H9 (cell line): Measurements from ENCODE around the gene DIO1. TPM values are rescaled to one million over a fixed set of nuclear protein-coding genes. Genes with fewer than 3 reads are reported as not detected.

Experiments used
- DNase-seq: peaks from one replicate; pipeline ENCODE4 v3.0.0-alpha.2; 2017
- H2AFZ ChIP-seq: one replicate; pipeline ENCODE4 v1.6.1; 2013; ENCODE audit warnings: mild to moderate bottlenecking, low read length, control low read depth, moderate library complexity
- H2AK5ac ChIP-seq: 2 replicates; pipeline ENCODE4 v1.6.1; 2013; ENCODE audit warnings: low read length, control low read depth, mixed read lengths; ENCODE audit not compliant: insufficient read length
- H2BK120ac ChIP-seq: one replicate; pipeline ENCODE4 v1.6.1; 2013; ENCODE audit warnings: low read depth, mild to moderate bottlenecking, low read length, control low read depth, inconsistent platforms; ENCODE audit not compliant: poor library complexity, severe bottlenecking
- H2BK12ac ChIP-seq: 2 replicates; pipeline ENCODE4 v1.6.1; 2013; ENCODE audit warnings: low read length, control low read depth, mixed read lengths, low read depth; ENCODE audit not compliant: insufficient read length
- H2BK15ac ChIP-seq: 2 replicates; pipeline ENCODE4 v1.6.1; 2013; ENCODE audit warnings: low read depth, low read length, control low read depth
- H2BK20ac ChIP-seq: one replicate; pipeline ENCODE4 v1.6.1; 2013; ENCODE audit warnings: low read depth, mild to moderate bottlenecking, low read length, control low read depth, inconsistent platforms; ENCODE audit not compliant: poor library complexity, severe bottlenecking
- H2BK5ac ChIP-seq: 2 replicates; pipeline ENCODE4 v1.6.1; 2013; ENCODE audit warnings: low read length, control low read depth, mixed read lengths; ENCODE audit not compliant: insufficient read length
- H3K14ac ChIP-seq: 2 replicates; pipeline ENCODE4 v1.6.1; 2013; ENCODE audit warnings: low read length, control low read depth; ENCODE audit not compliant: insufficient read depth
- H3K18ac ChIP-seq: 2 replicates; pipeline ENCODE4 v1.6.1; 2013; ENCODE audit warnings: low read depth, mild to moderate bottlenecking, mixed read lengths, low read length, control low read depth; ENCODE audit not compliant: insufficient read length
- H3K23ac ChIP-seq: 2 replicates; pipeline ENCODE4 v1.6.1; 2013; ENCODE audit warnings: low read length, control low read depth, mixed read lengths, low read depth; ENCODE audit not compliant: insufficient read length
- H3K23me2 ChIP-seq: 2 replicates; pipeline ENCODE4 v1.6.1; 2013; ENCODE audit warnings: low read depth, mild to moderate bottlenecking, mixed read lengths, low read length, control low read depth; ENCODE audit not compliant: insufficient read length, poor library complexity, severe bottlenecking
- H3K27ac ChIP-seq: 2 replicates; pipeline ENCODE4 v1.5.1; 2013; ENCODE audit warnings: low read length, control low read depth, mixed read lengths, low read depth; ENCODE audit not compliant: insufficient read length
- H3K27me3 ChIP-seq: 2 replicates; pipeline ENCODE4 v1.6.1; 2013; ENCODE audit warnings: low read length, control low read depth, inconsistent platforms; ENCODE audit not compliant: insufficient read depth
- H3K4ac ChIP-seq: 2 replicates; pipeline ENCODE4 v1.6.1; 2013; ENCODE audit warnings: low read depth, mild to moderate bottlenecking, control low read depth, inconsistent platforms, low read length, moderate library complexity
- H3K4me1 ChIP-seq: 2 replicates; pipeline ENCODE4 v1.6.1; 2013; ENCODE audit warnings: low read length, control low read depth, inconsistent platforms; ENCODE audit not compliant: insufficient read depth
- H3K4me2 ChIP-seq: 2 replicates; pipeline ENCODE4 v1.6.1; 2013; ENCODE audit warnings: low read length, control low read depth, mixed read lengths; ENCODE audit not compliant: insufficient read length, insufficient read depth
- H3K56ac ChIP-seq: 2 replicates; pipeline ENCODE4 v1.6.1; 2013; ENCODE audit warnings: low read depth, mild to moderate bottlenecking, mixed read lengths, low read length, control low read depth; ENCODE audit not compliant: insufficient read length
- H3K79me1 ChIP-seq: 2 replicates; pipeline ENCODE4 v1.6.1; 2013; ENCODE audit warnings: low read depth, mild to moderate bottlenecking, moderate library complexity, low read length, control low read depth, inconsistent platforms; ENCODE audit not compliant: insufficient read depth, poor library complexity, severe bottlenecking
- H3K79me2 ChIP-seq: 2 replicates; pipeline ENCODE4 v1.6.1; 2013; ENCODE audit warnings: low read length, control low read depth, inconsistent platforms; ENCODE audit not compliant: insufficient read depth
- H3K9ac ChIP-seq: 2 replicates; pipeline ENCODE4 v1.6.1; 2013; ENCODE audit warnings: low read length, control low read depth, mixed read lengths; ENCODE audit not compliant: insufficient read length; ENCODE audit errors: extremely low read depth
- H3K9me3 ChIP-seq: one replicate; pipeline ENCODE4 v1.6.1; 2013; ENCODE audit warnings: low read depth, low read length, inconsistent platforms; ENCODE audit not compliant: control insufficient read depth
- H3T11ph ChIP-seq: one replicate; pipeline ENCODE4 v1.6.1; 2013; ENCODE audit warnings: mild to moderate bottlenecking, low read length, control low read depth, inconsistent platforms
- H4K20me1 ChIP-seq: one replicate; pipeline ENCODE4 v1.6.1; 2013; ENCODE audit not compliant: control insufficient read depth, insufficient read length, insufficient read depth
- H4K5ac ChIP-seq: 2 replicates; pipeline ENCODE4 v1.6.1; 2013; ENCODE audit warnings: low read depth, mild to moderate bottlenecking, mixed read lengths, low read length, control low read depth; ENCODE audit not compliant: insufficient read length
- H4K8ac ChIP-seq: replicated peaks from 2 replicates; pipeline ENCODE4 v1.6.1; 2013; ENCODE audit warnings: low read length, control low read depth, mixed read lengths, low read depth; ENCODE audit not compliant: insufficient read length
- H4K91ac ChIP-seq: 2 replicates; pipeline ENCODE4 v1.6.1; 2013; ENCODE audit warnings: low read depth, mild to moderate bottlenecking, moderate library complexity, mixed read lengths, low read length, control low read depth; ENCODE audit not compliant: insufficient read length
- H3K27ac Mint-ChIP-seq, 3 experiments: 2 replicates in 2 of 3; 3 replicates in 1 of 3; pipeline ENCODE4 v1.8.0; 2020 to 2021; ENCODE audit warnings: mixed read lengths in 3 of 3, mild to moderate bottlenecking in 1 of 3, moderate library complexity in 1 of 3
- H3K27me3 Mint-ChIP-seq: 2 replicates; pipeline ENCODE4 v1.8.0; 2021; ENCODE audit warnings: low read depth, mild to moderate bottlenecking, moderate library complexity, mixed read lengths
- H3K36me3 Mint-ChIP-seq, 3 experiments: 2 replicates in 2 of 3; 3 replicates in 1 of 3; pipeline ENCODE4 v1.8.0; 2020 to 2021; ENCODE audit warnings: low read depth in 3 of 3, mixed read lengths in 3 of 3; ENCODE audit not compliant: insufficient read depth in 1 of 3
- H3K4me1 Mint-ChIP-seq, 2 experiments: 2 replicates each; pipeline ENCODE4 v1.8.0; 2020; ENCODE audit warnings: mixed read lengths in 2 of 2
- H3K4me3 Mint-ChIP-seq, 2 experiments: 2 replicates in 1 of 2; 3 replicates in 1 of 2; pipeline ENCODE4 v1.8.0; 2020 to 2021; ENCODE audit warnings: mild to moderate bottlenecking in 2 of 2, mixed read lengths in 2 of 2, moderate library complexity in 1 of 2
- H3K9me3 Mint-ChIP-seq, 2 experiments: 2 replicates in 1 of 2; 3 replicates in 1 of 2; pipeline ENCODE4 v1.8.0; 2020; ENCODE audit warnings: mild to moderate bottlenecking in 2 of 2, mixed read lengths in 2 of 2, moderate library complexity in 1 of 2
- CTCF ChIP-seq: fragments of 200-600 bp; sonication (generic); conservative IDR thresholded peaks from 3 replicates; pipeline ENCODE4 v1.8.0; 2021; ENCODE audit warnings: antibody characterized with exemption, mild to moderate bottlenecking
- WGBS: extraction: QIAGEN DNeasy Blood & Tissue Kit; methylation state at CpG from one replicate; pipeline ENCODE4 v1.1.7; 2013; ENCODE audit warnings: missing lambda C conversion rate, low lambda C conversion rate, mixed read lengths; ENCODE audit not compliant: insufficient read length; ENCODE audit errors: extremely low coverage; 5-methylcytosine and 5-hydroxymethylcytosine counted together
- total RNA-seq: library from RNA; stranded (reverse); gene quantifications from 2 replicates; pipeline ENCODE4 v1.2.1, GENCODE V29; 2021

DIO1 gene
- total RNA-seq, 1 experiment from 2014 or later: not detected

- TF ChIP-seq CTCF: no peak
- Histone ChIP-seq H3K4me2 (no peak overlapping the region), H3K27ac (no peak overlapping the region), H2BK12ac (no peak overlapping the region), H3K79me1 (no peaks in the 10 kb centered on the region), H3K79me2 (no peaks in the 10 kb centered on the region; the same call in 1 of the 2 replicates), H4K5ac (no peak overlapping the region), H3K18ac (no peak overlapping the region), H3K23me2 (peaks cover 13% of the 10 kb centered on the region), H3K4me1 (peaks cover 5% of the 10 kb centered on the region), H3K4ac (no peak overlapping the region), H3K9me3 (no peaks in the 10 kb centered on the region), H2BK20ac (no peak overlapping the region), H2BK15ac (no peak overlapping the region), H4K91ac (no peak overlapping the region), H3K9ac (no peak overlapping the region), H2BK120ac (no peak overlapping the region), H3K27me3 (no peaks in the 10 kb centered on the region), H2AFZ (no peak overlapping the region), H4K20me1 (no peaks in the 10 kb centered on the region), H4K8ac (no peak overlapping the region), H2BK5ac (no peak overlapping the region), H3K56ac (no peak overlapping the region), H3T11ph (no peak overlapping the region), H3K23ac (no peak overlapping the region), H2AK5ac (no peak overlapping the region), H3K14ac (no peak overlapping the region)
- Mint-ChIP-seq H3K9me3 (no peaks in the 10 kb centered on the region), H3K27me3 (no peaks in the 10 kb centered on the region; the same call in none of the 2 replicates), H3K36me3 (peaks cover 8 to 32% (median 16%) of the 10 kb centered on the region in 3 experiments), H3K27ac (peak overlapping the region in 1 of 3 experiments; percentile 29; a peak in 2 of 7 replicates), H3K4me3 (no peak overlapping the region), H3K4me1 (peaks cover 49 to 60% of the 10 kb centered on the region in 2 experiments)
- no CpG with 5 or more reads among the region's 5 CpGs for WGBS
- no peak for DNase-seq
Measured at GRCh38 chr1:53948291-53948690, 54.3 kb downstream of the DIO1 start.
